IMR-90 (cell line): ENCODE measurements around the gene SYNE1. TPM values are rescaled to one million over a fixed set of nuclear protein-coding genes. Genes with fewer than 3 reads are reported as not detected.

Source experiments
- ATAC-seq: fragments of 200-7000 bp; cut with Tn5 transposase; 2 replicates; pipeline ENCODE4 v1.9.1; 2020; ENCODE audit warnings: low read depth, mild to moderate bottlenecking, moderate library complexity
- BruUV-seq: library from RNA; stranded (reverse); fragments of 400-500 nt; replicated peaks from 2 replicates; lab custom pipeline; 2021; lab: Mats Ljungman, UMichigan
- CTCF ChIA-PET: fragments of 300-600 bp; formaldehyde crosslinking; extraction: SDS; loops from one replicate; lab custom pipeline; 2021; ENCODE audit warnings: antibody characterized with exemption; lab: Yijun Ruan, JAX
- POLR2A ChIA-PET: fragments of 300-600 bp; sonication (Branson Sonifier 250); formaldehyde crosslinking; loops from one replicate; lab custom pipeline; 2022; ENCODE audit warnings: antibody characterized with exemption; ENCODE audit not compliant: unreplicated experiment; lab: Charles Lee
- DNase-seq: peaks from one replicate; pipeline ENCODE4 v3.0.0; 2013
- H2AFZ ChIP-seq: replicated peaks from 2 replicates; pipeline ENCODE3; 2013; ENCODE audit warnings: low read length, mild to moderate bottlenecking; ENCODE audit not compliant: poor library complexity
- H2AK5ac ChIP-seq: 2 replicates; pipeline ENCODE4 v1.6.1; 2013; ENCODE audit warnings: low read depth, low read length, inconsistent platforms
- H2AK9ac ChIP-seq: replicated peaks from 2 replicates; pipeline ENCODE3; 2013; ENCODE audit warnings: mild to moderate bottlenecking, low read depth, low read length, moderate library complexity; ENCODE audit not compliant: poor library complexity
- H2BK120ac ChIP-seq: 2 replicates; pipeline ENCODE4 v1.6.1; 2013; ENCODE audit warnings: low read depth, low read length, inconsistent platforms
- H2BK15ac ChIP-seq: 3 replicates; pipeline ENCODE4 v1.6.1; 2013; ENCODE audit warnings: low read depth, low read length, inconsistent platforms
- H2BK20ac ChIP-seq: 2 replicates; pipeline ENCODE4 v1.6.1; 2013; ENCODE audit warnings: low read depth, mild to moderate bottlenecking, inconsistent platforms, low read length, moderate library complexity
- H2BK5ac ChIP-seq: 2 replicates; pipeline ENCODE4 v1.6.1; 2013; ENCODE audit warnings: mild to moderate bottlenecking, low read depth, low read length, inconsistent platforms; ENCODE audit not compliant: poor library complexity, severe bottlenecking
- H3K14ac ChIP-seq: replicated peaks from 2 replicates; pipeline ENCODE4 v1.6.1; 2013; ENCODE audit warnings: low read depth, low read length, inconsistent platforms
- H3K18ac ChIP-seq: 2 replicates; pipeline ENCODE4 v1.6.1; 2013; ENCODE audit warnings: low read depth, low read length, control low read depth
- H3K23ac ChIP-seq: 2 replicates; pipeline ENCODE4 v1.6.1; 2013; ENCODE audit warnings: low read depth, low read length, inconsistent platforms
- H3K27ac ChIP-seq: 2 replicates; pipeline ENCODE4 v1.5.1; 2013; ENCODE audit warnings: mild to moderate bottlenecking, control low read depth, low read length; ENCODE audit not compliant: insufficient read depth
- H3K27me3 ChIP-seq: 2 replicates; pipeline ENCODE4 v1.6.1; 2013; ENCODE audit warnings: low read length; ENCODE audit not compliant: control insufficient read depth, insufficient read depth
- H3K36me3 ChIP-seq: 2 replicates; pipeline ENCODE4 v1.6.1; 2013; ENCODE audit warnings: low read length, mixed read lengths; ENCODE audit not compliant: control insufficient read depth, insufficient read depth
- H3K4ac ChIP-seq: 2 replicates; pipeline ENCODE4 v1.6.1; 2013; ENCODE audit warnings: low read depth, low read length, inconsistent platforms
- H3K4me1 ChIP-seq: 2 replicates; pipeline ENCODE4 v1.6.1; 2013; ENCODE audit warnings: low read length, mixed read lengths; ENCODE audit not compliant: control insufficient read depth, insufficient read depth
- H3K4me2 ChIP-seq: 2 replicates; pipeline ENCODE4 v1.6.1; 2013; ENCODE audit warnings: low read depth, mild to moderate bottlenecking, control low read depth, low read length, moderate library complexity
- H3K4me3 ChIP-seq: 2 replicates; pipeline ENCODE4 v1.5.1; 2013; ENCODE audit warnings: low read depth, mild to moderate bottlenecking, control low read depth, low read length, moderate library complexity; ENCODE audit not compliant: insufficient read depth
- H3K56ac ChIP-seq: 2 replicates; pipeline ENCODE4 v1.6.1; 2013; ENCODE audit warnings: low read length, inconsistent platforms; ENCODE audit not compliant: insufficient read depth; ENCODE audit errors: extremely low read depth
- H3K79me1 ChIP-seq, 2 experiments: 2 replicates each; pipeline ENCODE4 v1.6.1; 2013; ENCODE audit warnings: low read length in 2 of 2, inconsistent platforms in 1 of 2, low read depth in 1 of 2
- H3K9ac ChIP-seq: 2 replicates; pipeline ENCODE4 v1.6.1; 2013; ENCODE audit warnings: low read depth, low read length, control low read depth
- H3K9me1 ChIP-seq: 2 replicates; pipeline ENCODE4 v1.6.1; 2013; ENCODE audit warnings: low read length, inconsistent platforms; ENCODE audit not compliant: insufficient read depth
- H3K9me3 ChIP-seq: 2 replicates; pipeline ENCODE4 v1.6.1; 2013; ENCODE audit warnings: low read length; ENCODE audit not compliant: control insufficient read depth, insufficient read depth
- H4K20me1 ChIP-seq: 2 replicates; pipeline ENCODE4 v1.6.1; 2013; ENCODE audit warnings: low read length, inconsistent platforms; ENCODE audit not compliant: insufficient read depth
- H4K5ac ChIP-seq: 2 replicates; pipeline ENCODE4 v1.6.1; 2013; ENCODE audit warnings: mild to moderate bottlenecking, low read depth, low read length, control low read depth
- H4K8ac ChIP-seq, 2 experiments: 2 replicates each; pipeline ENCODE4 v1.6.1; 2013; ENCODE audit warnings: low read depth in 2 of 2, low read length in 2 of 2, control low read depth in 1 of 2, inconsistent platforms in 1 of 2
- H4K91ac ChIP-seq: 2 replicates; pipeline ENCODE4 v1.6.1; 2013; ENCODE audit warnings: low read depth, low read length, inconsistent platforms; ENCODE audit not compliant: insufficient read depth
- BHLHE40 ChIP-seq: fragments of 150-350 bp; IDR thresholded peaks from 2 replicates; pipeline ENCODE4 v1.6.1; 2016; ENCODE audit warnings: mild to moderate bottlenecking, low read depth, low read length
- CEBPB ChIP-seq: IDR thresholded peaks from 2 replicates; pipeline ENCODE4 v1.6.1; 2012; ENCODE audit warnings: low read depth, low read length, improper control_type of control experiment
- CHD1 ChIP-seq: IDR thresholded peaks from 2 replicates; pipeline ENCODE4 v1.6.1; 2012; ENCODE audit warnings: low read depth, low read length, improper control_type of control experiment
- FOS ChIP-seq: fragments of 150-350 bp; IDR thresholded peaks from 2 replicates; pipeline ENCODE4 v1.6.1; 2016; ENCODE audit warnings: low read depth, low read length
- MAFK ChIP-seq: IDR thresholded peaks from 2 replicates; pipeline ENCODE4 v1.6.1; 2012; ENCODE audit warnings: low read depth, low read length, improper control_type of control experiment
- MAZ ChIP-seq: IDR thresholded peaks from 2 replicates; pipeline ENCODE4 v1.6.1; 2012; ENCODE audit warnings: low read depth, mild to moderate bottlenecking, low read length, improper control_type of control experiment, moderate library complexity, borderline replicate concordance
- MXI1 ChIP-seq: IDR thresholded peaks from 2 replicates; pipeline ENCODE4 v1.6.1; 2012; ENCODE audit warnings: low read depth, mild to moderate bottlenecking, low read length, moderate library complexity, borderline replicate concordance
- NFE2L2 ChIP-seq: fragments of 150-350 bp; IDR thresholded peaks from 2 replicates; pipeline ENCODE4 v1.6.1; 2016; ENCODE audit warnings: low read depth, mild to moderate bottlenecking, low read length
- POLR2A ChIP-seq: IDR thresholded peaks from 2 replicates; pipeline ENCODE4 v1.6.1; 2012; ENCODE audit warnings: mild to moderate bottlenecking, low read depth, low read length
- RAD21 ChIP-seq: IDR thresholded peaks from 2 replicates; pipeline ENCODE4 v1.6.1; 2012; ENCODE audit warnings: low read length, improper control_type of control experiment
- RCOR1 ChIP-seq: IDR thresholded peaks from 2 replicates; pipeline ENCODE4 v1.6.1; 2012; ENCODE audit warnings: mild to moderate bottlenecking, low read length, improper control_type of control experiment; ENCODE audit not compliant: insufficient replicate concordance
- RFX5 ChIP-seq: IDR thresholded peaks from 2 replicates; pipeline ENCODE4 v1.8.0; 2012; ENCODE audit warnings: low read depth, mild to moderate bottlenecking, low read length, moderate library complexity
- SMC3 ChIP-seq: fragments of 150-350 bp; IDR thresholded peaks from 2 replicates; pipeline ENCODE4 v1.6.1; 2016; ENCODE audit warnings: low read depth, mild to moderate bottlenecking, antibody characterized with exemption, low read length, moderate library complexity
- WGBS, 2 experiments: methylation state at CpG; one replicate each; pipeline versions ENCODE4 v1.1.5 to v1.1.7; 2013; ENCODE audit warnings: missing lambda C conversion rate in 2 of 2; ENCODE audit not compliant: insufficient read length in 1 of 2; ENCODE audit errors: extremely low coverage in 2 of 2; 5-methylcytosine and 5-hydroxymethylcytosine counted together
- dilution Hi-C: fragments of 300-500 bp; cut with HindIII; formaldehyde crosslinking; loops from one replicate; pipeline ENCODE4 v1.14.3; 2018; ENCODE audit warnings: low sequenced_read_pairs; ENCODE audit not compliant: unreplicated experiment
- in situ Hi-C: fragments of 300-500 bp; cut with MboI; formaldehyde crosslinking; loops from 3 replicates; pipeline ENCODE4 v1.14.3; 2019; ENCODE audit warnings: low sequenced_read_pairs, inconsistent platforms, mixed read lengths
- intact Hi-C: fragments of 100-400 bp; cut with micrococcal nuclease; formaldehyde crosslinking; loops from 2 replicates; pipeline ENCODE4 v1.10.0; 2022
- polyA plus RNA-seq, 3 experiments: library from polyadenylated mRNA; depleted of rRNA; stranded (reverse); fragments of >200 nt; gene quantifications; 2 replicates each; pipeline ENCODE4 v1.2.3, GENCODE V29; 2012; ENCODE audit warnings: low replicate concordance in 1 of 3
- total RNA-seq: library from RNA; depleted of rRNA; stranded (reverse); fragments of >200 nt; gene quantifications from 2 replicates; pipeline ENCODE4 v1.2.3, GENCODE V29; 2012
- TF ChIP-seq, protein P1 (sequence below): fragments of 150-350 bp; IDR thresholded peaks from 2 replicates; pipeline ENCODE4 v1.6.1; 2016; ENCODE audit warnings: low read depth, mild to moderate bottlenecking, low read length, moderate library complexity, borderline replicate concordance
- TF ChIP-seq, protein P2 (sequence below): conservative IDR thresholded peaks from 2 replicates; pipeline ENCODE4 v1.5.1; 2012; ENCODE audit warnings: mild to moderate bottlenecking, low read depth, low read length, improper control_type of control experiment
- TF ChIP-seq, protein P3 (sequence below): fragments of 150-350 bp; IDR thresholded peaks from 2 replicates; pipeline ENCODE4 v1.6.1; 2017; ENCODE audit warnings: mild to moderate bottlenecking, antibody characterized with exemption, low read length, low read depth

Gene SYNE1
- total and polyA plus RNA-seq, 2 of the 4 experiments (the other 2 are of a cell fraction): 34.1 to 159 TPM

DNA sequence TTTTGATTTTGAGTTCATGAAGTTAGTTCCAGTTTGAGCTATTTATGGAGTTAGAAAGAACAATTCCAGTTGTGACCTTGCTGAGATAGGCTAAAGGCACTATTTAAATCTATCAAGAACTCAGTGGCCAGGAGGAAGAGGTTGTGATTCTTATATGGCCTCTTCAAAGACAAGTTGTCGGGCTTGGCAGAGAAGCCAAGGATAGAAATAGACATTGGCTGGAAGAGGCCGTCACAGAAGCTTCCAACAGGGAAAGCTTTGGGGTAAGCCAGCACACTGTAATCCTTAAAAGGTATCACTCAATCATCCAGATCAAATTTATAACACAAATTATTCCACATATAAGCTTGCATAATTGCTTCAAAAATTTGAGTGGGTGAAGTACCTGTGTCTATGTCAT is 286.1 kb downstream of the SYNE1 start:
- no peak overlapping the region for H4K8ac ChIP-seq
- DNase-seq: no peak
- no peak overlapping the region for H3K56ac ChIP-seq
- H2BK15ac ChIP-seq: no peak overlapping the region
- H2AK5ac ChIP-seq: no peak overlapping the region
- no peak overlapping the region for H2AFZ ChIP-seq
- no peak overlapping the region for H3K27ac ChIP-seq
- no peak overlapping the region for H4K91ac ChIP-seq
- no peaks in the 10 kb centered on the region for H3K9me3 ChIP-seq
- ATAC-seq: no peak
- dilution Hi-C loops: no loop called here
- H3K27me3 ChIP-seq: no peaks in the 10 kb centered on the region
- POLR2A ChIA-PET: no interaction called here
- H3K4me1 ChIP-seq: no peaks in the 10 kb centered on the region
- H3K79me1 ChIP-seq: peaks cover 3 to 5% of the 10 kb centered on the region in 2 experiments; a peak in 1 of 4 replicates
- H3K36me3 ChIP-seq: peaks cover 49% of the 10 kb centered on the region
- H2BK120ac ChIP-seq: no peak overlapping the region
- H3K4ac ChIP-seq: no peak overlapping the region
- no peak overlapping the region for H4K5ac ChIP-seq
- no peak overlapping the region for H2BK20ac ChIP-seq
- WGBS, 2 experiments: no CpG with 5 or more reads among the region's 2 CpGs
- H2AK9ac ChIP-seq: no peak overlapping the region
- no peak overlapping the region for H2BK5ac ChIP-seq
- TF ChIP-seq, protein P1, sequence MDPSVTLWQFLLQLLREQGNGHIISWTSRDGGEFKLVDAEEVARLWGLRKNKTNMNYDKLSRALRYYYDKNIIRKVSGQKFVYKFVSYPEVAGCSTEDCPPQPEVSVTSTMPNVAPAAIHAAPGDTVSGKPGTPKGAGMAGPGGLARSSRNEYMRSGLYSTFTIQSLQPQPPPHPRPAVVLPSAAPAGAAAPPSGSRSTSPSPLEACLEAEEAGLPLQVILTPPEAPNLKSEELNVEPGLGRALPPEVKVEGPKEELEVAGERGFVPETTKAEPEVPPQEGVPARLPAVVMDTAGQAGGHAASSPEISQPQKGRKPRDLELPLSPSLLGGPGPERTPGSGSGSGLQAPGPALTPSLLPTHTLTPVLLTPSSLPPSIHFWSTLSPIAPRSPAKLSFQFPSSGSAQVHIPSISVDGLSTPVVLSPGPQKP: no peak
- TF ChIP-seq BHLHE40 (no peak), POLR2A (no peak), MAFK (no peak), RAD21 (no peak), CHD1 (no peak), SMC3 (no peak), CEBPB (no peak), FOS (no peak), RFX5 (no peak), MAZ (no peak), MXI1 (no peak), RCOR1 (no peak), NFE2L2 (no peak)
- TF ChIP-seq, protein P2, sequence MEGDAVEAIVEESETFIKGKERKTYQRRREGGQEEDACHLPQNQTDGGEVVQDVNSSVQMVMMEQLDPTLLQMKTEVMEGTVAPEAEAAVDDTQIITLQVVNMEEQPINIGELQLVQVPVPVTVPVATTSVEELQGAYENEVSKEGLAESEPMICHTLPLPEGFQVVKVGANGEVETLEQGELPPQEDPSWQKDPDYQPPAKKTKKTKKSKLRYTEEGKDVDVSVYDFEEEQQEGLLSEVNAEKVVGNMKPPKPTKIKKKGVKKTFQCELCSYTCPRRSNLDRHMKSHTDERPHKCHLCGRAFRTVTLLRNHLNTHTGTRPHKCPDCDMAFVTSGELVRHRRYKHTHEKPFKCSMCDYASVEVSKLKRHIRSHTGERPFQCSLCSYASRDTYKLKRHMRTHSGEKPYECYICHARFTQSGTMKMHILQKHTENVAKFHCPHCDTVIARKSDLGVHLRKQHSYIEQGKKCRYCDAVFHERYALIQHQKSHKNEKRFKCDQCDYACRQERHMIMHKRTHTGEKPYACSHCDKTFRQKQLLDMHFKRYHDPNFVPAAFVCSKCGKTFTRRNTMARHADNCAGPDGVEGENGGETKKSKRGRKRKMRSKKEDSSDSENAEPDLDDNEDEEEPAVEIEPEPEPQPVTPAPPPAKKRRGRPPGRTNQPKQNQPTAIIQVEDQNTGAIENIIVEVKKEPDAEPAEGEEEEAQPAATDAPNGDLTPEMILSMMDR: no peak
- TF ChIP-seq, protein P3, sequence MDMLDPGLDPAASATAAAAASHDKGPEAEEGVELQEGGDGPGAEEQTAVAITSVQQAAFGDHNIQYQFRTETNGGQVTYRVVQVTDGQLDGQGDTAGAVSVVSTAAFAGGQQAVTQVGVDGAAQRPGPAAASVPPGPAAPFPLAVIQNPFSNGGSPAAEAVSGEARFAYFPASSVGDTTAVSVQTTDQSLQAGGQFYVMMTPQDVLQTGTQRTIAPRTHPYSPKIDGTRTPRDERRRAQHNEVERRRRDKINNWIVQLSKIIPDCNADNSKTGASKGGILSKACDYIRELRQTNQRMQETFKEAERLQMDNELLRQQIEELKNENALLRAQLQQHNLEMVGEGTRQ: no peak
- H3K18ac ChIP-seq: no peak overlapping the region
- CTCF ChIA-PET: interaction anchor here (0.6 to 1.8 kb wide), 3 partner anchors 12 to 141 kb away, joined by 3 to 5 read pairs (median 3); no protein-coding TSS in a partner anchor
- H4K20me1 ChIP-seq: no peaks in the 10 kb centered on the region
- no peak overlapping the region for H3K4me3 ChIP-seq
- no peak overlapping the region for H3K23ac ChIP-seq
- intact Hi-C loops: no loop called here
- no peaks in the 10 kb centered on the region for H3K9me1 ChIP-seq
- H3K4me2 ChIP-seq: no peak overlapping the region
- in situ Hi-C loops: no loop called here
- no peak overlapping the region for H3K14ac ChIP-seq
- BruUV-seq: no TSS peak
- H3K9ac ChIP-seq: no peak overlapping the region
